GM21786 (cell line): ENCODE measurements around the gene RANBP17.

Source experiments
- ATAC-seq: cut with Tn5 transposase; IDR thresholded peaks from one replicate; pipeline ENCODE4 v1.9.1; 2021; ENCODE audit not compliant: unreplicated experiment

RANBP17 gene

DNA sequence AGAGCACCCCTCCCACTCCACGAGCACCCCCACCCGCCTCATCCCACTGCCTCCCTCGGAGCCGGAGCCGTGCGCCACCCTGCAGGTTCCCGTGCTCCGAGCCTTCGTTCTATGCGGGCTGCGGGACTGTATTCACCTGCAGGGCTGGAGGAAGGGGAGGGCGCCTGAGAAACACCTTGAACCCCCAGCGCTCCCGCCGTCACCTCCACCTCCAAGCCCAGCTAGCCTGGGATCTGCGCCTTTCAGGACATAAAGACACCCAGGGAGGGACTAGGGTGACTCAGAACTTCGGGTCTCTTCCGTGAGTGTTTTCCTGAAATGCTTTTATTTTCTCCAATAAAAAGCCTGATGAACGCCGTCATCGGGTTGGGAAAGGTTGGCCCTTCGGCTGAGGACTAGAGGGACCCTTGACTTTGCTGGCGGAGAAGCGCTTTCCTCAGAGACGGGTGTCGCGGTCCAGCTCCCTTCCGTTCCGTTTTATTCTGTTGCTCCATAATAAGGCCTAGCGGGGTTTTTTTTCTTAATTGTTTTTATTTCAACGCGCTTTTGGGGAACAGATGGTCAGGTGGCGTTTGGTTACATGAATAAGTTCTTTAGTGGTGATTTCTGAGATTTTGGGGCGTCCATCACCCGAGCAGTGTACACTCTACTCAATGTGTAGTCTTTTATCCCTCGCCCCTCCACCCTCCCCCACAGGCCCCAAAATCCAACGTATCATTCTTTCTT is 451.8 kb downstream of the RANBP17 start:
- ATAC-seq: no peak

- ATAC-seq: no peak
Measured at GRCh38 chr5:171314728-171315385, 453.0 kb downstream of the RANBP17 start.

GRCh38 chr5:171315386-171315891 is 453.6 kb downstream of the RANBP17 start:
- ATAC-seq: no peak

DNA sequence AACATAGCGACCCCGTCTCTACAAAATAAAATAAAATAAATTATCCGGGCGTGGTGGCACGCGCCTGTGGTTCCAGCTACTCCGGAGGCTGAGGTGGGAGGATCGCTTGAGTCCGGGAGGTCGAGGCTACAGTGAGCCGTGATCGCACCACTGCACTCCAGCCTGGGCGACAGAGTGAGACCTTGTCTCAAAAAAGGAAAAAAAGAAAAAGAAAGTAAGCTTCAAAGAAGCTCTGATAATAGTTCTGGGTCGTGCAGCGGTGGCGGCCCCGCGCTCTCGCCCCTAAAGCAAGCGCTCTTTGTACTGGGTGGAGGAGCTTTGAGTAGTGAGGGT is 454.1 kb downstream of the RANBP17 start:
- ATAC-seq: no peak

DNA sequence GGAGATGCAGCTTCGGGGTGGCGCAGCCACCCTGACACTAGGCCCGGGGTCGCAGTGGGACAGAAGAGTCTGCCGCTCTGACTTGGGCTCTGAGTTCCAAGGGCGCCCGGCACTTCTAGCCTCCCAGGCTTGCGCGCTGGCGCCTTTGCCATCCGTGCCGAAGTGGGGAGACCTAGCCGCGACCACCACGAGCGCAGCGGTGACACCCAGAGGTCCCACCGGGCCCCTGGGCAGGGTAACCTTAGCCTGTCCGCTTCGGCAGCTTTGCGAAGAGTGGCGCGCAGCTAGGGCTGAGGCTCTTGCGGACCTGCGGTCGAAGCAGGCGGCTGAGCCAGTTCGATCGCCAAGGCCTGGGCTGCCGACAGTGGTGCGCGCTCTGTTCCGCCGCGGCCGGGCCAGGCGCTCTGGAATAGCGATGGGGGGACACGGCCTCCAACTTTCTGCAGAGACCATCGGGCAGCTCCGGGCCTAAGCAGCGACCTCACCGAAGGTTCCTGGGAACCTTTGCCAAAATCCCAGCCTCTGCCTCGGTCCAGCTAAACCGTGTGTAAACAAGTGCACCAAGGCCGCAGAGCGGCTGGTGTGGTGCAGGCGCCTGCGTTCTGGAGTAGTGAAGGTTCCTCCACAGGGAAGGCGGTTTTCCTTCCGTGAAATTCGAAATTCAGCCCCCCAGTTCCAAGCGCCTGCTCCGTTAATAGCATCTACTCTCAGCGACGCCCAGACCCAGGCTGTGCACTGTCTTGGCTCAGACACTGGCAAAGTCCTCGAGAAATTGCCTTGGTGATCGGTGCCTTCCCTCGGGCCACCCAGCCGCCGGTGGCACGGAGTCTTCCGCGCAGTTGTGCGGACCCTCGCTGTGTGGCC is 454.7 kb downstream of the RANBP17 start:
- no peak for ATAC-seq

GRCh38 chr5:171317230-171317629 is 455.4 kb downstream of the RANBP17 start:
- no peak for ATAC-seq

GRCh38 chr5:171318026-171318425 is 456.2 kb downstream of the RANBP17 start:
- ATAC-seq: no peak

DNA sequence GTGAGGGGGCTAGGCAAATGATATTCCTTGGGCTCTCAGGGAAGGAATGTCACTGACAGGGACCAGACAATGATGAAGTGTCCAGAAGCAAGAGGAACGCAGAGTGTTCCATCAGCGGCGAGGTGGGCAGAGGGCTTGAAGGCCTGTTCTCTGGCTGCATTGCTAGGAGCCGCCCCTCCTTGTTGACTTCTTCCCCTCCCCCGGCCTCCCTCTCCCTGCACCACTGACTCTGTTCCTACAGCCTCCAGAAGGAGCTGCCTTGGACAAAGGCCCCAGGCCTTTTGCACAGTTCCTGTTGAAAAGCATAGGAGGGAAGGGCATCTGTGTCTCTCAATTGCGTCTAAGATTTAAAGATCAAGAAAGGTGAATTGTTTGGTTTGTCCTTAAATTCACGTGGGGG is 459.6 kb downstream of the RANBP17 start:
- no peak for ATAC-seq

DNA sequence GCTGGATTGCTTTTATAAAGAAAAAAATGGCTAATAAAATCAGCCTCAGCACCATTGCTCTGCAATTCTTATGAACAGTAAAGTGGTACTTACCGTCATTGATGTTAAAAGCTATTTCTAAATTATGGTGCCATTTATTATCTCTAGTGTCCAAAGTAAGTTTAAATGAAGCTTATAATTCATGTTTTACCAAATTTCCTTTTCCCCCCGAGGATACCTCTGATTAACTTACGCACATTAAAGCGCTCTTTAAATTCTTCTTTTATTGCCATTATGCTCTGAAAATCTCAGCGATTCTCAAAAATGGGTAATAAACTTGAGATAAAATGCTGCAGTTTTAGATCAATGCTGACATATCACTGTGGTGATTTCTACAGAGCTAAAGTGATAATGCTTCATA is 460.7 kb downstream of the RANBP17 start:
- ATAC-seq: no peak

GRCh38 chr5:171323007-171323406 is 461.2 kb downstream of the RANBP17 start:
- no peak for ATAC-seq

DNA sequence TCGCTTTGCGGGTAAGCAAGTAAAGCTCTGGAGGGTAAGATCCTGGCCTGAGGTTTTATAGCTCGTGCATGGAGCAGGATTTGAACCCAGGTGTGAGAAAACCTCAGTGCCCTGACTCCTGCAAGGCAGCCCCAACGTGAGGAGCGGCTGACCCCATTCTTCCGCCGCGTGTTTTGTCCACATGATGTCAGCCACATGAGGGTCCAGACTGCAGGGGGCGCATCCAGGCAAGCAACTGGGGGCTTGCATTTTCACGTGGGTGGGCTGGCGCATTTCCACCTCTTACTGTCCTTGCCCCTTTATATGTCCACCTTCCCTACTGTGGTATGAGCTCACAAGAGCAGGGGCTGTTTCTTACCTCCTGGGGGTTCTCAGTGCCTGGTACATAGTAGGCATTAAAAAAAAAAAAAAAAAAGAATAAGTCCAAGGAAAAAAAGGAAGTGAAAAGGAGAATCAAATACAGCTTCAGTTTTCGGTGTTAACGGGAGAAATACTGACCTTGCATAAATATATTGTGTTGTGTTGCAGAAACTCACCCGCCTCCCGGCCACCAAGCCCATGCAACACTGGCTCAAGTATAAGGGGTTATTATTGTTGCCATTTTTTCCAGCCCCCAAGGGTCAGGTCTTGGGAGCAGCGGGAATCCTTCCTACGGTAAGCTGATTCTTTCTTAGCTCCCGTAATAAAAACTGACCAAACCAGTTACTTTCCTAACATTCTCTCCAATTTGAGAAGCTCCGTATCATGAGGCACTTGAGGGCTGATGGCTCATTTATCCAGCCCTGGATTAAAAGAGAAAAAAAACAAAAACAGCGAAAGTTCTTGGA is 462.2 kb downstream of the RANBP17 start:
- no peak for ATAC-seq

DNA sequence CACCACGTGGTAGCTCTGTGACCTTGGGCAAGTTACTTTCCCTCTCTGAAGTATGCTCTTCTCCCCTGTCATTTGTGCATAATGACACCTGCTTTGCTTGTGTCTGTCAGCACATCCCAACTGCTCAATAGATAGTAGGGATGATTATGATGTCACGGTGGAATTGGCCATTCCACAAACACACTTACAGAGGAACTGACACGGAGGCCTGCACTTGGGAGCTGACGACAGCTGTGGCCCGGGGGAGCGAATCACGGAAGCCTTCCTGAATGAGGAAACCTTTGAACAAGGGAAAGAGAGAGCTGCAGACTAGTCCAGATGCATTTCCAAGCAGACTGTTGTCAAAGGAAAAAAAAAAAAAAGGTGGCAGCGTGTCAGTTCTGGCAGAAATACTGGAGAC is 468.2 kb downstream of the RANBP17 start:
- no peak for ATAC-seq

DNA sequence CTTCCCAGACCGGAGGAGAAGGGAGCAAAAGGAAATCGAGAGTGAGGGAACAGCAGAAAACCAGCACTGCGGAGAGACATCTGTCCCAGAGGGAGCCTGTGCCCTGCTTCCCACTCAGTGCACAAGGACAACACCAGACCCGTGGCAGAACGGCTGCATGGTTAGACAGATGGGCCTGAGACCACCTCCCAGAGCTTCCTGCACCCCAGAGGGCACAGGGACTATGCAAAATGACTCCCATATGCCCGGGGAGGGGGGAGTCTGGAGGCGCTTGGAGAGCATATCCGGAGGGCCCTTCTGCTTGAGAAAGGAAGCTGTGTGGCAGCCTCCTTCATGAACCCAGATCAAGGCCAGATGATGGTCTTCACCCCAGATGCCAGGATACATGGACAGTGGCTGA is 473.8 kb downstream of the RANBP17 start:
- ATAC-seq: no peak

DNA sequence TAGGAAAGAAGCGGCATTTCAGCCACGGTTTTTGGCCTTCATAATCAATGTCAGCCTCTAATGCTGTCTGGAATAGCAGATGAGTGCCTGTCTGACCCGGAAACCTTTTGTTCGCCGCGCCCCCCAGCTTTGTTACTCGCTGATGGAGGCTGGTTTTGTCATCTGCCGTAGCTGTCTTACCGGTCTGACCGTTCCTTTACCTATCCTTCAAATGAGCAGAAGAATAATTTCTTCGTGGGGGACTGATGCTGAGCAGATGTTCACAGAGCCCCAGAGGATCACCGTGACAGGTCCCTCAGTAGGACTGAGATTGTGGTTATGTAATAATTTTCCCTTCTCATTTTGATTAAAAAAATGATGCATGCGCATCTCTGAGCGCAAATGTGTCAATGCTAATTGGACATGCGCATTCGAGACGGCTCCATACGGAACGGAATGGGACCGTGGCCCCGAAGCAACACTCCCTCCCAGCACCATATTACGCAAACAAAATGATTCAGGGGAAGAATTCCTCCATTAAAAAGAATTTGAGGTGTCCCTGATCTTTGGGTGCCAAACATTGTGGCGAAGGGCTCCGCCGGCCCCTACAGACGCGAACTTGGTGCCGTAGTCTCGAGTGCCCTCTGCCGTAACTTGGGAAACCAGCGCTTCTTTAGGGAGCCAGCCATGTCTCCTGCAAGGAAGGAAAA is 474.8 kb downstream of the RANBP17 start:
- no peak for ATAC-seq

- no peak for ATAC-seq
Measured at GRCh38 chr5:171337210-171337569, 475.4 kb downstream of the RANBP17 start.

GRCh38 chr5:171340042-171340441 is 478.2 kb downstream of the RANBP17 start:
- no peak for ATAC-seq

- no peak for ATAC-seq
Measured at GRCh38 chr5:171340491-171340890, 478.7 kb downstream of the RANBP17 start.

DNA sequence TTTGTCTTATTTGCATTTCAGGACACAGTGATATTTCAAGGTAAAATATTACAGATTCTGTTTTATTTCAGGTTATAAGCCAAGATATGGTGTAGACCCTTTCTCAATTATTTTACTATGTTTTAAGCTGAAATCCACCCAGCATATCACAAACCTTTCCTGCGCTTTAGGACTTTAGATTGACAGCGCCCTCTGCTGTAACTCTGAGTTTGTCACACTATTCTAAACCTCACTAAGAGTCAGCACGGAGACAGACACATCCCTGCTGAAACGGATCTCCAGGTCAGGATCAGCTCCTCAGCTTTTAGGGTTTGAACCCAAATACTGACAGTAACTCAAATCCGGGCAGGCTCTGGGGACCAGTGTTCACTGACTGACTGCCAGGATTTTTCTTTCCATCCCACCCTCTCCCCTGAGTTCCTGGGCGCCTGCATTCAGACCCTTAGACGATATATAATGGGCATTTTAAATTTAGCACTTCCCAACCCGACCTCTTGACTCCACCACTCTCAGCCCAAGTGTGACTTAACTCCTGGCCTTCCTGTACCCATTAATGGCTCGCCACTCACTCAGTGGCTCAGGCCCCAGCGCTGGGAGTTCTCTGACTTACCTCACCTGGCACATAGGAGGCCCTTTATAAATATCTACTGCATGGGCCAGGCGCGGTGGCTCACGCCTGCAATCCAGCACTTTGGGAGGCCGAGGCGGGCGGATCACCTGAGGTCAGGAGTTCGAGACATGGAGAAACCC is 480.7 kb downstream of the RANBP17 start:
- peak; percentile 72 for ATAC-seq

- no peak for ATAC-seq
Measured at GRCh38 chr5:171344936-171345608, 483.3 kb downstream of the RANBP17 start.
